ENCODE data around the gene FEV. TPM values are rescaled to one million over a fixed set of nuclear protein-coding genes. Genes with fewer than 3 reads are reported as not detected.

FEV gene
- total RNA-seq, 1 donor from 2014 or later = not detected

GRCh38 chr2:218970894-218971293, 14.1 kb downstream of the FEV start:
- DNase-seq = no peak
- ATAC-seq = no peak
- H3K9me3 ChIP-seq = no peaks in the 10 kb centered on the region
- H3K27me3 ChIP-seq = peaks cover 60% of the 10 kb centered on the region
- no peaks in the 10 kb centered on the region for H3K4me1 ChIP-seq
- H3K27ac ChIP-seq = no peak overlapping the region
- H3K4me3 ChIP-seq = no peak overlapping the region
- TF ChIP-seq CTCF (IDR thresholded peaks at IDR 0.05) = no peak
- intact Hi-C loops (cut with DNase I) = no loop called here
- no peaks in the 10 kb centered on the region for H3K36me3 ChIP-seq

DNA sequence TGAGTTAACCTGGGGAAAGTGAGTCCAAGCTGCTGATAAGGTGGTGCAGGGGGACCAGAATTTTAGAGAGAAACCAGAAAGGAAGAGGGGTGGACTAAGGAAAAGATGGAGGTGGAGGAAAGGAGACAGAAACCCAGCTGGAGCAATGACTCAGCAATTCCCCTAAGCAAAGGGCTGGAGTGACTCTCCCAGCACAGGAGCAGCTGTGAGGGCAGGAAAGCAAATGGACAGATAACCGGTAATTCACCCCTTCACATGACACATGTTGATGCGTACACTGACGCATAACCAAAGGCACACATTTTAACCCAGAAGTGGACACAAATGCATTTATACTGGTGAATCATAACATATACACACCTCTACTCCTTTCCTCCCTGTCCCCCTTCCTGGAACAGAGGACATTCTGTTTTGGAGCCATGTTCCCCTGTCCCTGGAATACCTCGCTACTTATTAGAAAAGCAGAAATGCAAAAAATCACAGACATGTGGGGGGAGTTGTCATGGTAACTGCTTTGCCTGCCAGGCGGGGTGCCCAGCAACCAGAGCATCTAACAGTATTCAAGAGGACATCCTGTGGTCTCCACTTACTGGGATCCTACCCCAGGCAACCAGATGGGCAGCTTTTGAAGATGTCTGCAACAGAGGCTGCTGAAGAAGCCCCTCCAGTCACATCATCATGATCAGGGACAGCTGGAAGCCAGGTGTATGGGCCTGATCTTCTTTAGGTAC, 20.8 kb downstream of the FEV start:
- Histone ChIP-seq H3K4me1 (peaks cover 3% of the 10 kb centered on the region), H3K27ac (no peak overlapping the region), H3K36me3 (no peaks in the 10 kb centered on the region), H3K27me3 (peaks cover 78% of the 10 kb centered on the region), H3K4me3 (no peak overlapping the region), H3K9me3 (no peaks in the 10 kb centered on the region)
- DNase-seq = no peak
- ATAC-seq = no peak
- intact Hi-C loops (cut with DNase I) = no loop called here
- no peak for TF ChIP-seq CTCF (IDR thresholded peaks at IDR 0.05)

DNA sequence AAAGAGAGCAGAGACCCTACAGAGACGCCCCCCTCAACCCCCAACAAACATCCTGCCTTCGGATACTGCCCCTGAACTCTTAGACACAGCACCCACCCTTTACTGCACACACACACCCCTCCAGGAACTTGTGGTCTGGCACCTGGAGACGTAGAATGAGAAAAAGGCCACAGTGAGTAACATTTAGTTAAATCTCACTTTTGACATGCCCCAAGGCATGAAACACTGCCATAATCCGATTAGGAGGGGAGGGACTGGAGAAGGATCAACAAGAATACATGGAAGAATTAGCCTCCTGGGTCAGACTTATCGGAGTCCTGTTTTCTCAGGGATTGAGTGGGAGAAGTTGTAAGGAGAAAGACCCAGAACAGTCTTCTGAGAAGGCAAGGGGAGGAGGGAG, 21.4 kb downstream of the FEV start:
- intact Hi-C loops (cut with DNase I) = no loop called here
- Histone ChIP-seq H3K9me3 (no peaks in the 10 kb centered on the region), H3K4me1 (peaks cover 3% of the 10 kb centered on the region), H3K4me3 (no peak overlapping the region), H3K27me3 (peaks cover 84% of the 10 kb centered on the region), H3K36me3 (no peaks in the 10 kb centered on the region), H3K27ac (no peak overlapping the region)
- DNase-seq (no peak), ATAC-seq (no peak)
- TF ChIP-seq CTCF (IDR thresholded peaks at IDR 0.05) = no peak

DNA sequence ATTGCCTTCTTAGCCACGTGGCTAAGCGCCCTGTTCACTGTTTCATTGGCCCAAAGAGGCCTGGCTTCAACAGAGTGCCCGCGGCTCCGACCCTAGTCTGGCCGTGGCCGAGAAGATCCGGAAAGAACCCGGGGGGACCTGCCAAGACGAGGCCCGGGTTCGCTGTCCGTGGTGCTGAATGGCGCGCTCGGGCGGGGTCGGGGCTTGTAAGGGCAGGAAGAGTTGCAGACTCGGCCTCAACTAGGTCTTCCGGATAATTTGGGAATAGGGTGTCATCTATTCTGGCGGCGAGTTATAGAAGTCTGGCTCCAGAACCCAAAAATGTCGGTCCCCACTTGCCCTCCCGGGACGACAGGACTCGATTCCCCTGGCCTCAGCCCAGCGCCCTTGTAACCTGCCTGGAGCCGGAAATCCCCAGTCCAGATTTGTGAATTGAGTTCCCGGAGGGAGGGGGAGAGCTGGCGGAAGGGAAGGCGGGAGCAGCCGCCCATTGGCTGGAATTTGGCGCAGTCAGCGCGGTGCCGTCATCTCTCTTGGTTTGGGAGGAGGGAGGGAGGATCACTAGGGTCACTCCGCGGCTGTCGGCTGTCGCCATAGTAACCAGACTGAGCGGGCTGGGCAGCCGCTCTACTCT, 22.0 kb downstream of the FEV start:
- ATAC-seq = peak; percentile 38

More for the DNA sequence above, 22.0 kb downstream of the FEV start:
- TF ChIP-seq CTCF (IDR thresholded peaks at IDR 0.05) = no peak
- Histone ChIP-seq H3K9me3 (no peaks in the 10 kb centered on the region), H3K36me3 (no peaks in the 10 kb centered on the region), H3K4me1 (peaks cover 3% of the 10 kb centered on the region), H3K27ac (no peak overlapping the region), H3K4me3 (no peak overlapping the region), H3K27me3 (peaks cover 90% of the 10 kb centered on the region)
- DNase-seq = peak; percentile 79
- intact Hi-C loops (cut with DNase I) = no loop called here

Data from upper lobe of right lung (tissue), 1 donor.